ENCODE results near the gene NPFF. TPM values are rescaled to one million over a fixed set of nuclear protein-coding genes. Genes with fewer than 3 reads are reported as not detected.
A peak's percentile ranks its signal among the peaks of the same experiment; 100 is the strongest.

NPFF gene
- total and polyA plus RNA-seq, 10 of the 15 experiments (the other 5 are each of a cell fraction or from before 2014, with no cell fraction given): 0.21 to 0.69 (median 0.23) TPM; not detected in 7

DNA sequence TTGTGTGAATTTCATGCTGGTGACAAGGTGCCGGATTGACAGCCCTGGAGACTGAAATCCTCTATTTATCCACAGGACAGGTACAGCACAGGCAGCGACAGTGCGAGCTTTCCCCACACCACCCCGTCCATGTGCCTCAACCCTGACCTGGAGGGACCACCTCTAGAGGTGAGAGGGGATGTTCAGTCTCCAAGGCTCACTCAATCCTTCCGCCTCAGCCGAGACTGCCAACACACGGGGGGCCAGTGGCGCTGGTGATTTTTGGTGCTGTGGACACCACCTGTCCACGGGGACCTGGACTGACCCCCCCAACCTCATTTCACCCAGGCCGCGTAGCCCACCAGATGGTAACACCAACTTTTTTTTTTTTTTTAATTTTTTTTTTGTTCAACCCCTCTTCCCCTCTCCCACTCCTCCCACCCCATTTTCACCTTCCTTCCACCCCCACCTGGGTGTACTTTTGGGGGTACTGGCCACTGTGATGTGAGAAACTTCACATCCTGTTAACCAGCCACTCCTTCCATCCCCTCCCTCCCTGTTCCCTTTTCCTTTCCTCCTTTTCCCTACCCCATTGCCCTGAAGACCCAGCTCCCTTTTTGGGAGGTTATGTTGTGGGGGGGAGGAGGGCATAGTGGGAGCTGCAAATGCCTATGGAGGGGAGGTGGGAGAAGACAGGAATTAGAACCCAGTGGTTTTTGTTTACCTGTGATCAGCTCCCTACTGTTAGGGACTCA lies 42.4 kb downstream of the NPFF start:
- H3K27ac ChIP-seq (ENCODE audit: control insufficient read depth, insufficient read depth): no peak overlapping the region
- H3K9ac ChIP-seq (ENCODE audit: control insufficient read depth, insufficient read depth, low read length): no peak overlapping the region
- peaks cover 28% of the 10 kb centered on the region for H3K79me2 ChIP-seq (ENCODE audit: control insufficient read depth, insufficient read depth, low read length)
- no peak for DNase-seq (ENCODE audit: low read depth, low spot score)
- no TSS peak for BruUV-seq (replicated peaks)
- ChIA-PET CTCF (interaction anchor here (2.3 kb wide), 1 partner anchor 12 kb away, joined by 8 read pairs; no protein-coding TSS in a partner anchor), SMC1A (ENCODE audit: uncharacterized antibody, unreplicated experiment) (interaction anchor here (1.0 to 1.7 kb wide), 3 partner anchors 11 to 15 kb away, joined by 3 to 4 read pairs (median 4); no protein-coding TSS in a partner anchor), POLR2A (interaction anchor here (0.6 kb wide), 5 partner anchors 11 to 256 kb away, joined by 3 read pairs; no protein-coding TSS in a partner anchor), RAD21 (ENCODE audit: unreplicated experiment) (interaction anchor here (0.9 kb wide), 1 partner anchor 47 kb away, joined by 3 read pairs; no protein-coding TSS in a partner anchor)
- in situ Hi-C loops (cut with MboI): no loop called here
- no peak overlapping the region for H3K4me3 ChIP-seq
- H3K36me3 ChIP-seq (ENCODE audit: control insufficient read depth in 2 of 2, insufficient read depth in 2 of 2, low read length in 1 of 2): peaks cover 38 to 81% of the 10 kb centered on the region in 2 experiments
- whole genome bisulfite sequencing (ENCODE audit: insufficient coverage, insufficient replicate concordance, low lambda C conversion rate, missing lambda C conversion rate): 96% methylated on average over 11 of the region's 11 CpGs
- no peak for FAIRE-seq
- TF ChIP-seq CBX3 (IDR thresholded peaks at IDR 0.05; ENCODE audit: borderline replicate concordance, low read depth) (no peak), POLR2AphosphoS5 (IDR thresholded peaks at IDR 0.05; ENCODE audit: low read length) (peak; percentile 56; the same call in 1 of the 2 replicates), ZNF274 (IDR thresholded peaks at IDR 0.05; ENCODE audit: insufficient read depth, insufficient read length) (no peak), SMAD1 (IDR thresholded peaks at IDR 0.05; ENCODE audit: low read depth, partially characterized antibody) (no peak)
- TF ChIP-seq, protein P1, sequence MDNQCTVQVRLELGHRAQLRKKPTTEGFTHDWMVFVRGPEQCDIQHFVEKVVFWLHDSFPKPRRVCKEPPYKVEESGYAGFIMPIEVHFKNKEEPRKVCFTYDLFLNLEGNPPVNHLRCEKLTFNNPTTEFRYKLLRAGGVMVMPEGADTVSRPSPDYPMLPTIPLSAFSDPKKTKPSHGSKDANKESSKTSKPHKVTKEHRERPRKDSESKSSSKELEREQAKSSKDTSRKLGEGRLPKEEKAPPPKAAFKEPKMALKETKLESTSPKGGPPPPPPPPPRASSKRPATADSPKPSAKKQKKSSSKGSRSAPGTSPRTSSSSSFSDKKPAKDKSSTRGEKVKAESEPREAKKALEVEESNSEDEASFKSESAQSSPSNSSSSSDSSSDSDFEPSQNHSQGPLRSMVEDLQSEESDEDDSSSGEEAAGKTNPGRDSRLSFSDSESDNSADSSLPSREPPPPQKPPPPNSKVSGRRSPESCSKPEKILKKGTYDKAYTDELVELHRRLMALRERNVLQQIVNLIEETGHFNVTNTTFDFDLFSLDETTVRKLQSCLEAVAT (IDR thresholded peaks at IDR 0.05): no peak
- no peaks in the 10 kb centered on the region for H3K9me3 ChIP-seq (replicated peaks; ENCODE audit: control insufficient read depth, insufficient read depth, low read length)
- H4K20me1 ChIP-seq (ENCODE audit: control insufficient read depth, insufficient read depth): peaks cover 14% of the 10 kb centered on the region
- intact Hi-C loops (cut with micrococcal nuclease; ENCODE audit: unreplicated experiment): no loop called here
- ATAC-seq: no peak
- no peaks in the 10 kb centered on the region for H3K27me3 ChIP-seq (replicated peaks in 1 of 2; ENCODE audit: control insufficient read depth in 2 of 2, insufficient read depth in 2 of 2, low read length in 1 of 2)
- H2AFZ ChIP-seq (ENCODE audit: control insufficient read depth, low read depth, low read length): no peak overlapping the region
- no peak overlapping the region for H3K4me2 ChIP-seq (ENCODE audit: control insufficient read depth, insufficient read depth)
- H3K4me1 ChIP-seq (ENCODE audit: control insufficient read depth, insufficient read depth, low read length): peaks cover 4% of the 10 kb centered on the region

All from GM12878 (cell line).